ENCODE data around the gene TYW5.

DNA sequence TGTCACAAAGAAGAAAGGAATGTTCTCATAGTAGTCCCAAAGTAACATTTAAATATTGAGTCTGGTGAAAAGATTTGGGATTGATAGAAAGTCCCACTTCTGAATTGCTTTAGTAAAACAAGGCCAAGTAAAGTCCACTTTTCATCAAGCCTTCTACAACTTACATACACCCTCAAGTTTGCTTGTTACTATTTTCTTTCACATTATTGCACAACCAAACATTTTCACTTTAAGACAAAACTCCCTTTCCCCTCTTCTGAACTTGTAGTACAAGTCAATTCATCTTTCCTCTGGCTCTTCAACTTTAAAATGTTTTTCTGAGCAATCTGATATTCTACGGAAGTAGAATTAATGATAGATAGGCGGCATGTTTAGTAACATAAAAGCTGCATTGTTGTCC is 11.1 kb upstream of the TYW5 start:
- TF ChIP-seq, protein P1, sequence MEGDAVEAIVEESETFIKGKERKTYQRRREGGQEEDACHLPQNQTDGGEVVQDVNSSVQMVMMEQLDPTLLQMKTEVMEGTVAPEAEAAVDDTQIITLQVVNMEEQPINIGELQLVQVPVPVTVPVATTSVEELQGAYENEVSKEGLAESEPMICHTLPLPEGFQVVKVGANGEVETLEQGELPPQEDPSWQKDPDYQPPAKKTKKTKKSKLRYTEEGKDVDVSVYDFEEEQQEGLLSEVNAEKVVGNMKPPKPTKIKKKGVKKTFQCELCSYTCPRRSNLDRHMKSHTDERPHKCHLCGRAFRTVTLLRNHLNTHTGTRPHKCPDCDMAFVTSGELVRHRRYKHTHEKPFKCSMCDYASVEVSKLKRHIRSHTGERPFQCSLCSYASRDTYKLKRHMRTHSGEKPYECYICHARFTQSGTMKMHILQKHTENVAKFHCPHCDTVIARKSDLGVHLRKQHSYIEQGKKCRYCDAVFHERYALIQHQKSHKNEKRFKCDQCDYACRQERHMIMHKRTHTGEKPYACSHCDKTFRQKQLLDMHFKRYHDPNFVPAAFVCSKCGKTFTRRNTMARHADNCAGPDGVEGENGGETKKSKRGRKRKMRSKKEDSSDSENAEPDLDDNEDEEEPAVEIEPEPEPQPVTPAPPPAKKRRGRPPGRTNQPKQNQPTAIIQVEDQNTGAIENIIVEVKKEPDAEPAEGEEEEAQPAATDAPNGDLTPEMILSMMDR (IDR thresholded peaks at IDR 0.05; ENCODE audit: insufficient read depth, low read length) = no peak
- no peak for TF ChIP-seq POLR2AphosphoS5 (IDR thresholded peaks at IDR 0.05; ENCODE audit: low read depth)
- TF ChIP-seq GABPA (IDR thresholded peaks at IDR 0.05; ENCODE audit: low read depth) = no peak
- TF ChIP-seq, protein P2, sequence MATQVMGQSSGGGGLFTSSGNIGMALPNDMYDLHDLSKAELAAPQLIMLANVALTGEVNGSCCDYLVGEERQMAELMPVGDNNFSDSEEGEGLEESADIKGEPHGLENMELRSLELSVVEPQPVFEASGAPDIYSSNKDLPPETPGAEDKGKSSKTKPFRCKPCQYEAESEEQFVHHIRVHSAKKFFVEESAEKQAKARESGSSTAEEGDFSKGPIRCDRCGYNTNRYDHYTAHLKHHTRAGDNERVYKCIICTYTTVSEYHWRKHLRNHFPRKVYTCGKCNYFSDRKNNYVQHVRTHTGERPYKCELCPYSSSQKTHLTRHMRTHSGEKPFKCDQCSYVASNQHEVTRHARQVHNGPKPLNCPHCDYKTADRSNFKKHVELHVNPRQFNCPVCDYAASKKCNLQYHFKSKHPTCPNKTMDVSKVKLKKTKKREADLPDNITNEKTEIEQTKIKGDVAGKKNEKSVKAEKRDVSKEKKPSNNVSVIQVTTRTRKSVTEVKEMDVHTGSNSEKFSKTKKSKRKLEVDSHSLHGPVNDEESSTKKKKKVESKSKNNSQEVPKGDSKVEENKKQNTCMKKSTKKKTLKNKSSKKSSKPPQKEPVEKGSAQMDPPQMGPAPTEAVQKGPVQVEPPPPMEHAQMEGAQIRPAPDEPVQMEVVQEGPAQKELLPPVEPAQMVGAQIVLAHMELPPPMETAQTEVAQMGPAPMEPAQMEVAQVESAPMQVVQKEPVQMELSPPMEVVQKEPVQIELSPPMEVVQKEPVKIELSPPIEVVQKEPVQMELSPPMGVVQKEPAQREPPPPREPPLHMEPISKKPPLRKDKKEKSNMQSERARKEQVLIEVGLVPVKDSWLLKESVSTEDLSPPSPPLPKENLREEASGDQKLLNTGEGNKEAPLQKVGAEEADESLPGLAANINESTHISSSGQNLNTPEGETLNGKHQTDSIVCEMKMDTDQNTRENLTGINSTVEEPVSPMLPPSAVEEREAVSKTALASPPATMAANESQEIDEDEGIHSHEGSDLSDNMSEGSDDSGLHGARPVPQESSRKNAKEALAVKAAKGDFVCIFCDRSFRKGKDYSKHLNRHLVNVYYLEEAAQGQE (IDR thresholded peaks at IDR 0.05; ENCODE audit: insufficient replicate concordance, low read depth) = no peak
- no peak for TF ChIP-seq SPI1 (IDR thresholded peaks at IDR 0.05; ENCODE audit: borderline replicate concordance, low read depth)
